ENCODE measurements around the gene ANOS1. TPM values are rescaled to one million over a fixed set of nuclear protein-coding genes. Genes with fewer than 3 reads are reported as not detected.

Gene ANOS1
- total and polyA plus RNA-seq, 7 experiments from 2014 or later: 0.02 to 0.46 (median 0.05) TPM; not detected in 3

GRCh38 chrX:8721536-8721935 is 10.4 kb downstream of the ANOS1 start:
- Histone ChIP-seq H3K4me3 (ENCODE audit: low read length) (no peak overlapping the region), H3K4me1 (ENCODE audit: control insufficient read depth in 2 of 2, insufficient read depth in 2 of 2, low read length in 2 of 2) (no peaks in the 10 kb centered on the region), H3K27me3 (ENCODE audit: control insufficient read depth in 2 of 2, insufficient read depth in 2 of 2, low read length in 2 of 2) (no peaks in the 10 kb centered on the region), H3K27ac (ENCODE audit: low read depth, low read length) (no peak overlapping the region), H3K9me3 (ENCODE audit: control insufficient read depth in 2 of 3, low read length in 3 of 3) (no peaks in the 10 kb centered on the region), H3K36me3 (ENCODE audit: control insufficient read depth in 2 of 3, insufficient read depth in 3 of 3, low read length in 3 of 3) (no peaks in the 10 kb centered on the region)
- H3K36me3 Mint-ChIP-seq: no peaks in the 10 kb centered on the region
- H3K27me3 Mint-ChIP-seq: peaks cover 11 to 28% (median 17%) of the 10 kb centered on the region in 5 donors
- CTCF ChIA-PET: interaction anchor here (0.6 kb wide), 1 partner anchor 30 kb away, joined by 3 read pairs; no protein-coding TSS in a partner anchor
- no peak overlapping the region for H3K27ac Mint-ChIP-seq
- intact Hi-C loops (cut with micrococcal nuclease): no loop called here
- H3K4me1 Mint-ChIP-seq: peaks cover 0 to 3% (median 0%) of the 10 kb centered on the region in 7 donors
- no peak for ATAC-seq
- no peak for DNase-seq
- H3K4me3 Mint-ChIP-seq: no peak overlapping the region
- peaks cover 0 to 3% (median 0%) of the 10 kb centered on the region in 11 donors for H3K9me3 Mint-ChIP-seq
- POLR2A ChIA-PET: no interaction called here

- H3K9me3 Mint-ChIP-seq: peaks cover 0 to 4% (median 0%) of the 10 kb centered on the region in 11 donors
- Histone ChIP-seq H3K36me3 (ENCODE audit: control insufficient read depth in 2 of 3, insufficient read depth in 3 of 3, low read length in 3 of 3) (no peaks in the 10 kb centered on the region), H3K4me1 (ENCODE audit: control insufficient read depth in 2 of 2, insufficient read depth in 2 of 2, low read length in 2 of 2) (no peaks in the 10 kb centered on the region), H3K27ac (ENCODE audit: low read depth, low read length) (no peak overlapping the region), H3K4me3 (ENCODE audit: low read length) (no peak overlapping the region), H3K9me3 (ENCODE audit: control insufficient read depth in 2 of 3, low read length in 3 of 3) (no peaks in the 10 kb centered on the region), H3K27me3 (ENCODE audit: control insufficient read depth in 2 of 2, insufficient read depth in 2 of 2, low read length in 2 of 2) (no peaks in the 10 kb centered on the region)
- peaks cover 0 to 3% (median 0%) of the 10 kb centered on the region in 7 donors for H3K4me1 Mint-ChIP-seq
- no peak overlapping the region for H3K4me3 Mint-ChIP-seq
- POLR2A ChIA-PET: no interaction called here
- DNase-seq (no peak), ATAC-seq (no peak)
- H3K27ac Mint-ChIP-seq: no peak overlapping the region
- CTCF ChIA-PET: no interaction called here
- intact Hi-C loops (cut with micrococcal nuclease): no loop called here
- no peaks in the 10 kb centered on the region for H3K36me3 Mint-ChIP-seq
- H3K27me3 Mint-ChIP-seq: peaks cover 9 to 25% (median 15%) of the 10 kb centered on the region in 5 donors
Observed at GRCh38 chrX:8720136-8720535, 11.8 kb downstream of the ANOS1 start.

- Mint-ChIP-seq H3K4me3 (no peak overlapping the region), H3K36me3 (no peaks in the 10 kb centered on the region), H3K27me3 (peaks cover 0 to 5% (median 0%) of the 10 kb centered on the region in 5 donors), H3K4me1 (no peaks in the 10 kb centered on the region), H3K27ac (no peak overlapping the region), H3K9me3 (peaks cover 0 to 4% (median 0%) of the 10 kb centered on the region in 11 donors)
- no peaks in the 10 kb centered on the region for H3K4me1 ChIP-seq (ENCODE audit: control insufficient read depth in 2 of 2, insufficient read depth in 2 of 2, low read length in 2 of 2)
- DNase-seq (no peak), ATAC-seq (no peak)
- ChIA-PET POLR2A (no interaction called here), CTCF (no interaction called here)
- H3K27me3 ChIP-seq (ENCODE audit: control insufficient read depth in 2 of 2, insufficient read depth in 2 of 2, low read length in 2 of 2): no peaks in the 10 kb centered on the region
- intact Hi-C loops (cut with micrococcal nuclease): no loop called here
- H3K27ac ChIP-seq (ENCODE audit: low read depth, low read length): no peak overlapping the region
- no peak overlapping the region for H3K4me3 ChIP-seq (ENCODE audit: low read length)
- no peaks in the 10 kb centered on the region for H3K9me3 ChIP-seq (ENCODE audit: control insufficient read depth in 2 of 3, low read length in 3 of 3)
- H3K36me3 ChIP-seq (ENCODE audit: control insufficient read depth in 2 of 3, insufficient read depth in 3 of 3, low read length in 3 of 3): no peaks in the 10 kb centered on the region
Observed at GRCh38 chrX:8717354-8717753, 14.6 kb downstream of the ANOS1 start.

- H3K27me3 Mint-ChIP-seq: peaks cover 0 to 3% (median 0%) of the 10 kb centered on the region in 5 donors
- H3K4me1 Mint-ChIP-seq: no peaks in the 10 kb centered on the region
- Histone ChIP-seq H3K4me1 (ENCODE audit: control insufficient read depth in 2 of 2, insufficient read depth in 2 of 2, low read length in 2 of 2) (no peaks in the 10 kb centered on the region), H3K27ac (ENCODE audit: low read depth, low read length) (no peak overlapping the region), H3K36me3 (ENCODE audit: control insufficient read depth in 2 of 3, insufficient read depth in 3 of 3, low read length in 3 of 3) (no peaks in the 10 kb centered on the region), H3K4me3 (ENCODE audit: low read length) (no peak overlapping the region), H3K27me3 (ENCODE audit: control insufficient read depth in 2 of 2, insufficient read depth in 2 of 2, low read length in 2 of 2) (no peaks in the 10 kb centered on the region), H3K9me3 (ENCODE audit: control insufficient read depth in 2 of 3, low read length in 3 of 3) (no peaks in the 10 kb centered on the region)
- ChIA-PET POLR2A (no interaction called here), CTCF (no interaction called here)
- intact Hi-C loops (cut with micrococcal nuclease): no loop called here
- H3K4me3 Mint-ChIP-seq: no peak overlapping the region
- H3K36me3 Mint-ChIP-seq: no peaks in the 10 kb centered on the region
- no peak overlapping the region for H3K27ac Mint-ChIP-seq
- peaks cover 0 to 6% (median 0%) of the 10 kb centered on the region in 11 donors for H3K9me3 Mint-ChIP-seq
- DNase-seq: no peak
- no peak for ATAC-seq
Observed at GRCh38 chrX:8714164-8714563, 17.8 kb downstream of the ANOS1 start.

- H3K27me3 Mint-ChIP-seq: peaks cover 0 to 5% (median 3%) of the 10 kb centered on the region in 5 donors
- POLR2A ChIA-PET: no interaction called here
- no peak overlapping the region for H3K27ac ChIP-seq (ENCODE audit: low read depth, low read length)
- intact Hi-C loops (cut with micrococcal nuclease): no loop called here
- H3K4me1 ChIP-seq (ENCODE audit: control insufficient read depth in 2 of 2, insufficient read depth in 2 of 2, low read length in 2 of 2): no peaks in the 10 kb centered on the region
- no peak overlapping the region for H3K4me3 Mint-ChIP-seq
- CTCF ChIA-PET: no interaction called here
- H3K9me3 ChIP-seq (ENCODE audit: control insufficient read depth in 2 of 3, low read length in 3 of 3): no peaks in the 10 kb centered on the region
- no peaks in the 10 kb centered on the region for H3K36me3 Mint-ChIP-seq
- H3K36me3 ChIP-seq (ENCODE audit: control insufficient read depth in 2 of 3, insufficient read depth in 3 of 3, low read length in 3 of 3): no peaks in the 10 kb centered on the region
- no peaks in the 10 kb centered on the region for H3K4me1 Mint-ChIP-seq
- peaks cover 0 to 10% (median 0%) of the 10 kb centered on the region in 11 donors for H3K9me3 Mint-ChIP-seq
- no peak overlapping the region for H3K27ac Mint-ChIP-seq
- ATAC-seq (no peak), DNase-seq (no peak)
- no peaks in the 10 kb centered on the region for H3K27me3 ChIP-seq (ENCODE audit: control insufficient read depth in 2 of 2, insufficient read depth in 2 of 2, low read length in 2 of 2)
- H3K4me3 ChIP-seq (ENCODE audit: low read length): no peak overlapping the region
Observed at GRCh38 chrX:8711401-8711800, 20.5 kb downstream of the ANOS1 start.

- POLR2A ChIA-PET: no interaction called here
- Mint-ChIP-seq H3K27me3 (peaks cover 0 to 17% (median 5%) of the 10 kb centered on the region in 5 donors), H3K27ac (no peak overlapping the region), H3K36me3 (no peaks in the 10 kb centered on the region), H3K4me1 (no peaks in the 10 kb centered on the region), H3K4me3 (no peak overlapping the region), H3K9me3 (peaks cover 0 to 5% (median 0%) of the 10 kb centered on the region in 11 donors)
- Histone ChIP-seq H3K4me1 (ENCODE audit: control insufficient read depth in 2 of 2, insufficient read depth in 2 of 2, low read length in 2 of 2) (no peaks in the 10 kb centered on the region), H3K4me3 (ENCODE audit: low read length) (no peak overlapping the region), H3K27ac (ENCODE audit: low read depth, low read length) (no peak overlapping the region), H3K36me3 (ENCODE audit: control insufficient read depth in 2 of 3, insufficient read depth in 3 of 3, low read length in 3 of 3) (no peaks in the 10 kb centered on the region), H3K27me3 (ENCODE audit: control insufficient read depth in 2 of 2, insufficient read depth in 2 of 2, low read length in 2 of 2) (no peaks in the 10 kb centered on the region), H3K9me3 (ENCODE audit: control insufficient read depth in 2 of 3, low read length in 3 of 3) (no peaks in the 10 kb centered on the region)
- ATAC-seq: no peak
- intact Hi-C loops (cut with micrococcal nuclease): no loop called here
- CTCF ChIA-PET: no interaction called here
- DNase-seq: no peak
Observed at GRCh38 chrX:8704184-8704583, 27.8 kb downstream of the ANOS1 start.

- H3K4me1 Mint-ChIP-seq: peaks cover 0 to 1% (median 0%) of the 10 kb centered on the region in 7 donors
- no peak overlapping the region for H3K27ac Mint-ChIP-seq
- ChIA-PET POLR2A (no interaction called here), CTCF (no interaction called here)
- intact Hi-C loops (cut with micrococcal nuclease): no loop called here
- H3K4me3 ChIP-seq (ENCODE audit: low read length): no peak overlapping the region
- no peaks in the 10 kb centered on the region for H3K4me1 ChIP-seq (ENCODE audit: control insufficient read depth in 2 of 2, insufficient read depth in 2 of 2, low read length in 2 of 2)
- ATAC-seq: no peak
- H3K36me3 ChIP-seq (ENCODE audit: control insufficient read depth in 2 of 3, insufficient read depth in 3 of 3, low read length in 3 of 3): no peaks in the 10 kb centered on the region
- H3K4me3 Mint-ChIP-seq: no peak overlapping the region
- DNase-seq: no peak
- H3K9me3 Mint-ChIP-seq: peaks cover 0 to 3% (median 0%) of the 10 kb centered on the region in 11 donors
- H3K27me3 ChIP-seq (ENCODE audit: control insufficient read depth in 2 of 2, insufficient read depth in 2 of 2, low read length in 2 of 2): no peaks in the 10 kb centered on the region
- H3K36me3 Mint-ChIP-seq: no peaks in the 10 kb centered on the region
- H3K27ac ChIP-seq (ENCODE audit: low read depth, low read length): no peak overlapping the region
- H3K9me3 ChIP-seq (ENCODE audit: control insufficient read depth in 2 of 3, low read length in 3 of 3): no peaks in the 10 kb centered on the region
- H3K27me3 Mint-ChIP-seq: peaks cover 0 to 7% (median 5%) of the 10 kb centered on the region in 5 donors
Observed at GRCh38 chrX:8692871-8693270, 39.1 kb downstream of the ANOS1 start.

All from naive thymus-derived CD4-positive, alpha-beta T cell (primary cell).